ENCODE data around the gene TBC1D14.

TBC1D14 gene

GRCh38 chr4:7034262-7035081 is 124.8 kb downstream of the TBC1D14 start:
- H3K4me3 ChIP-seq (ENCODE audit: low read depth, low read length), result no peak overlapping the region
- no peak for TF ChIP-seq CTCF (IDR thresholded peaks at IDR 0.05; ENCODE audit: low read depth, low read length)

- no peak for TF ChIP-seq CTCF (IDR thresholded peaks at IDR 0.05; ENCODE audit: low read depth, low read length)
- no peak overlapping the region for H3K4me3 ChIP-seq (ENCODE audit: low read depth, low read length)
Observed at GRCh38 chr4:7037425-7037824, 127.8 kb downstream of the TBC1D14 start.

- H3K4me3 ChIP-seq (ENCODE audit: low read depth, low read length), result no peak overlapping the region
- TF ChIP-seq CTCF (IDR thresholded peaks at IDR 0.05; ENCODE audit: low read depth, low read length), result no peak
Observed at GRCh38 chr4:7040765-7041164, 131.1 kb downstream of the TBC1D14 start.

GRCh38 chr4:7041246-7041645 is 131.6 kb downstream of the TBC1D14 start:
- no peak for TF ChIP-seq CTCF (IDR thresholded peaks at IDR 0.05; ENCODE audit: low read depth, low read length)

GRCh38 chr4:7041801-7042502 is 132.3 kb downstream of the TBC1D14 start:
- H3K4me3 ChIP-seq (ENCODE audit: low read depth, low read length), result peak overlapping the region; percentile 74
- TF ChIP-seq CTCF (IDR thresholded peaks at IDR 0.05; ENCODE audit: low read depth, low read length), result no peak

More at GRCh38 chr4:7041246-7041645, 131.6 kb downstream of the TBC1D14 start:
- H3K4me3 ChIP-seq (ENCODE audit: low read depth, low read length), result no peak overlapping the region

- no peak for TF ChIP-seq CTCF (IDR thresholded peaks at IDR 0.05; ENCODE audit: low read depth, low read length)
Observed at GRCh38 chr4:7042503-7043283, 133.1 kb downstream of the TBC1D14 start.

More at GRCh38 chr4:7042503-7043283, 133.1 kb downstream of the TBC1D14 start:
- H3K4me3 ChIP-seq (ENCODE audit: low read depth, low read length), result peak overlapping the region; percentile 74

Data from WI38 (cell line).